ENCODE results near the gene ABO. TPM values are rescaled to one million over a fixed set of nuclear protein-coding genes. Genes with fewer than 3 reads are reported as not detected.
"Not testable (repeated sequence)": the region's sequence is repeated elsewhere in the genome, so short reads cannot be mapped to it uniquely, and the experiment has no call there.

ABO gene
- total RNA-seq, 1 donor from 2014 or later, result 0.48 TPM

- no peak for DNase-seq (ENCODE audit: low spot score)
These were observed 48.5 kb downstream of the ABO start for GRCh38 chr9:133226219-133227171.

GRCh38 chr9:133225171-133226011 is 49.6 kb downstream of the ABO start:
- no peak for DNase-seq (ENCODE audit: low spot score)

- no peak for DNase-seq (ENCODE audit: low spot score)
These were observed 50.2 kb downstream of the ABO start for GRCh38 chr9:133224762-133225161.

GRCh38 chr9:133223159-133223756 is 51.7 kb downstream of the ABO start:
- DNase-seq (ENCODE audit: low spot score), result peak; percentile 37

GRCh38 chr9:133221994-133222393 is 53.0 kb downstream of the ABO start:
- not testable (repeated sequence) for DNase-seq (ENCODE audit: low spot score)

GRCh38 chr9:133221177-133221809 is 53.7 kb downstream of the ABO start:
- DNase-seq (ENCODE audit: low spot score), result no peak

- DNase-seq (ENCODE audit: low spot score), result not testable (repeated sequence)
These were observed 56.7 kb downstream of the ABO start for GRCh38 chr9:133218049-133218975.

GRCh38 chr9:133217333-133217988 is 57.5 kb downstream of the ABO start:
- not testable (repeated sequence) for DNase-seq (ENCODE audit: low spot score)

GRCh38 chr9:133214276-133214675 is 60.7 kb downstream of the ABO start:
- peak; percentile 17 for DNase-seq (ENCODE audit: low spot score)

- no peak for DNase-seq (ENCODE audit: low spot score)
These were observed 64.4 kb downstream of the ABO start for GRCh38 chr9:133210609-133211008.

- no peak for DNase-seq (ENCODE audit: low spot score)
These were observed 64.8 kb downstream of the ABO start for GRCh38 chr9:133210202-133210532.

GRCh38 chr9:133209327-133210201 is 65.4 kb downstream of the ABO start:
- DNase-seq (ENCODE audit: low spot score), result not testable (repeated sequence)

GRCh38 chr9:133208880-133209300 is 66.1 kb downstream of the ABO start, which contains the start of gene OBP2B:
TSS of gene OBP2B (minus strand) at chr9:133209250. CDS start at chr9:133209199, 51 bp downstream.
- DNase-seq (ENCODE audit: low spot score), result not testable (repeated sequence)

GRCh38 chr9:133208171-133208879 is 66.7 kb downstream of the ABO start:
- not testable (repeated sequence) for DNase-seq (ENCODE audit: low spot score)

- no peak for DNase-seq (ENCODE audit: low spot score)
These were observed 67.3 kb downstream of the ABO start for GRCh38 chr9:133207540-133208170.

GRCh38 chr9:133207021-133207531 is 67.9 kb downstream of the ABO start:
- DNase-seq (ENCODE audit: low spot score), result no peak

All from umbilical cord (tissue), 2 donors.